PC-3 (cell line): ENCODE data around the gene ARHGEF17. TPM values are rescaled to one million over a fixed set of nuclear protein-coding genes. Genes with fewer than 3 reads are reported as not detected.

ENCODE experiments used
- ATAC-seq: fragments of 200-7000 bp; cut with Tn5 transposase; 2 replicates; pipeline ENCODE4 v1.9.1; 2020; ENCODE audit warnings: mild to moderate bottlenecking, moderate library complexity
- BruUV-seq: library from RNA; stranded (reverse); fragments of 400-500 nt; replicated peaks from 2 replicates; lab custom pipeline; 2021; lab: Mats Ljungman, UMichigan
- CTCF ChIA-PET: fragments of 300-600 bp; sonication (Branson Sonifier 250); formaldehyde crosslinking; loops from one replicate; lab custom pipeline; 2022; ENCODE audit warnings: antibody characterized with exemption; lab: Charles Lee
- POLR2A ChIA-PET: fragments of 300-600 bp; sonication (Branson Sonifier 250); formaldehyde crosslinking; loops from one replicate; lab custom pipeline; 2022; ENCODE audit warnings: antibody characterized with exemption; ENCODE audit not compliant: unreplicated experiment; lab: Charles Lee
- DNase-seq: peaks from one replicate; pipeline ENCODE4 v3.0.0-alpha.2; 2015
- H2AFZ ChIP-seq: fragments of 300-600 bp; sonication (generic); 2 replicates; pipeline ENCODE4 v1.6.0; 2016; ENCODE audit warnings: antibody characterized with exemption, low read length
- H3F3A ChIP-seq: fragments of 300-600 bp; sonication (generic); one replicate; pipeline ENCODE4 v1.6.0; 2017; ENCODE audit warnings: antibody characterized with exemption, low read length, control low read depth, mild to moderate bottlenecking; ENCODE audit not compliant: unreplicated experiment
- H3K27ac ChIP-seq: fragments of 300-600 bp; sonication (generic); 2 replicates; pipeline ENCODE4 v1.5.1; 2016; ENCODE audit warnings: mild to moderate bottlenecking, low read length
- H3K27me3 ChIP-seq: fragments of 300-600 bp; sonication (generic); 2 replicates; pipeline ENCODE4 v1.6.1; 2016; ENCODE audit warnings: low read length, mixed read lengths
- H3K36me3 ChIP-seq: fragments of 300-600 bp; sonication (generic); 2 replicates; pipeline ENCODE4 v1.6.1; 2016; ENCODE audit warnings: low read depth, mixed run types, low read length, mixed read lengths
- H3K4me1 ChIP-seq: fragments of 300-600 bp; sonication (generic); 2 replicates; pipeline ENCODE4 v1.5.1; 2016; ENCODE audit warnings: low read length; ENCODE audit not compliant: insufficient read depth
- H3K4me2 ChIP-seq: fragments of 300-600 bp; sonication (generic); 2 replicates; pipeline ENCODE4 v1.6.0; 2016; ENCODE audit warnings: low read length
- H3K4me3 ChIP-seq: fragments of 300-600 bp; sonication (generic); 2 replicates; pipeline ENCODE4 v1.5.1; 2016; ENCODE audit warnings: mild to moderate bottlenecking, low read length, mixed read lengths
- H3K79me2 ChIP-seq: fragments of 300-600 bp; sonication (generic); 2 replicates; pipeline ENCODE4 v1.6.1; 2017; ENCODE audit warnings: low read length, mixed read lengths
- H3K9ac ChIP-seq: fragments of 300-600 bp; sonication (generic); 2 replicates; pipeline ENCODE4 v1.6.0; 2016; ENCODE audit warnings: mild to moderate bottlenecking, low read length
- H3K9me2 ChIP-seq: fragments of 300-600 bp; sonication (generic); replicated peaks from 2 replicates; pipeline ENCODE4 v1.6.1; 2016; ENCODE audit warnings: mixed run types, low read length, mixed read lengths
- H3K9me3 ChIP-seq: fragments of 300-600 bp; sonication (generic); 2 replicates; pipeline ENCODE4 v1.6.1; 2016; ENCODE audit warnings: low read length, mixed read lengths
- H4K20me1 ChIP-seq: fragments of 300-600 bp; sonication (generic); 2 replicates; pipeline ENCODE4 v1.6.1; 2016; ENCODE audit warnings: low read length, mixed read lengths
- CTCF ChIP-seq: fragments of 300-600 bp; sonication (generic); conservative IDR thresholded peaks from 2 replicates; pipeline ENCODE4 v1.5.1; 2017; ENCODE audit warnings: antibody characterized with exemption, low read depth, mild to moderate bottlenecking, low read length
- EZH2 ChIP-seq: fragments of 300-600 bp; sonication (generic); IDR thresholded peaks from one replicate; pipeline ENCODE4 v1.6.1; 2017; ENCODE audit warnings: antibody characterized with exemption, mild to moderate bottlenecking, low read length; ENCODE audit not compliant: unreplicated experiment
- EZH2phosphoT487 ChIP-seq: fragments of 300-600 bp; sonication (generic); IDR thresholded peaks from 2 replicates; pipeline ENCODE4 v1.6.1; 2018; ENCODE audit warnings: mild to moderate bottlenecking, antibody characterized with exemption, low read length, borderline replicate concordance
- intact Hi-C: fragments of 100-400 bp; cut with micrococcal nuclease; formaldehyde crosslinking; loops from 2 replicates; pipeline ENCODE4 v1.9.0; 2023
- total RNA-seq: library from RNA; depleted of rRNA; stranded (reverse); fragments of >200 nt; gene quantifications from 2 replicates; pipeline ENCODE4 v1.2.3, GENCODE V29; 2014

Gene ARHGEF17
- total RNA-seq, 1 experiment from 2014 or later: 6.2 TPM

DNA sequence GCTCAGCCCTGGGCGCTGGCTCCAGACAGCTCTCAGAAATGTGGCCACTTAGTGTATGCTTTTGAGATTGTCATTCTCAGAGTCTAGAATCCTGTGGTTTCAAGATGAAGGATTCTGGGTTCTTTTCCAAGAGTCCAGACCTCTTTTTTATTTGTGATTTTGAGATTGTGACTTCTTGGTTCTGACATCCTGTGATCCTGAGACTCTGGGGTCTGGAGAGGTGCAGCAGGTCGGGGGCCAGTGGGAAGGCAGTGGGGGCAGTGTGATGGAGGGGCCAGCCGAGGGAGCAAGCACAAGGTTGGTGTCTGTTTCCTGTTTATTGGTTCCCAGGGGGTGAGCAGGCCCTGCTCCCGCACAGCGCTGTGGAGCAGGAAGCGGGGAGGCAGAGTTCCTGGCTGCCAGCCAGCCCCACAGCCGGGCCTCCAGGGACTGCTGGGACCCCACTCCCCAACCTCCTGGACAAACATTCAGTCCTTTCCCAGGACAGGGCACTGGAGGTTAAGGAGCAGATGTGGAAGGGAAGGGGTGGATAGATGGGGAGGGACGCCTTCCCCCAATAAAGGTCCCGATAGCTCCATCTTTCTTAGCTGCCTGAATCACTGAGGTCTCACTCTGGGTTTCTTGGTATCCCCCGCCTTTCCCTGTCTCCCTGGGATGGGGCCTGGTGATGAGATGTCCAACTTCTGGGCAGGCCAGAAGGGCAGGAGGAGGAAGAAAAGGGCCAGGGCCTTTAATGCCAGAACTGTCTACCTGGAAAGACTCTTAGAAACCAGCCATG is 13.7 kb downstream of the ARHGEF17 start:
- DNase-seq (no peak), ATAC-seq (no peak)
- Histone ChIP-seq H3K4me1 (no peaks in the 10 kb centered on the region), H3K36me3 (no peaks in the 10 kb centered on the region), H3F3A (no peaks in the 10 kb centered on the region), H3K4me2 (no peak overlapping the region), H3K27me3 (no peaks in the 10 kb centered on the region), H3K9ac (no peak overlapping the region), H3K79me2 (no peaks in the 10 kb centered on the region), H3K9me3 (no peaks in the 10 kb centered on the region), H3K9me2 (no peaks in the 10 kb centered on the region), H2AFZ (no peak overlapping the region), H3K4me3 (no peak overlapping the region), H4K20me1 (no peaks in the 10 kb centered on the region), H3K27ac (no peak overlapping the region)
- intact Hi-C loops: no loop called here
- no TSS peak for BruUV-seq
- ChIA-PET CTCF (interaction anchor here (0.7 kb wide), 1 partner anchor 9 kb away, joined by 4 read pairs; no protein-coding TSS in a partner anchor), POLR2A (no interaction called here)
- no peak for TF ChIP-seq EZH2phosphoT487
- no peak for TF ChIP-seq CTCF
- TF ChIP-seq EZH2: no peak

- no peaks in the 10 kb centered on the region for H3F3A ChIP-seq
- H4K20me1 ChIP-seq: no peaks in the 10 kb centered on the region
- H3K4me1 ChIP-seq: peaks cover 7% of the 10 kb centered on the region; the same call in 1 of the 2 replicates
- no peak for ATAC-seq
- ChIA-PET POLR2A (no interaction called here), CTCF (interaction anchor here (0.7 kb wide), 1 partner anchor 8 kb away, joined by 4 read pairs; no protein-coding TSS in a partner anchor)
- no peak overlapping the region for H3K27ac ChIP-seq
- no peak overlapping the region for H2AFZ ChIP-seq
- no peaks in the 10 kb centered on the region for H3K79me2 ChIP-seq
- H3K27me3 ChIP-seq: no peaks in the 10 kb centered on the region
- no peak overlapping the region for H3K9ac ChIP-seq
- no peak for DNase-seq
- H3K9me3 ChIP-seq: no peaks in the 10 kb centered on the region
- intact Hi-C loops: no loop called here
- no peaks in the 10 kb centered on the region for H3K9me2 ChIP-seq
- TF ChIP-seq CTCF: no peak
- no peak for TF ChIP-seq EZH2
- TF ChIP-seq EZH2phosphoT487: no peak
- no peak overlapping the region for H3K4me2 ChIP-seq
- H3K4me3 ChIP-seq: no peak overlapping the region
- BruUV-seq: no TSS peak
- no peaks in the 10 kb centered on the region for H3K36me3 ChIP-seq
Measured at GRCh38 chr11:73322382-73323306, 14.6 kb downstream of the ARHGEF17 start.
